NCI-H2227 (cell line): ENCODE measurements around the gene DUSP10.

Experiments
- DNase-seq: peaks from one replicate; lab custom pipeline; 2025; ENCODE audit not compliant: unreplicated experiment; lab: John Stamatoyannopoulos, UW

DUSP10 gene

GRCh38 chr1:221765527-221765926 is 23.6 kb upstream of the DUSP10 start:
- DNase-seq: no peak

GRCh38 chr1:221762121-221762520 is 20.2 kb upstream of the DUSP10 start:
- no peak for DNase-seq

- DNase-seq: no peak
Measured at GRCh38 chr1:221761354-221762002, 19.6 kb upstream of the DUSP10 start.

GRCh38 chr1:221760911-221761310 is 19.0 kb upstream of the DUSP10 start:
- no peak for DNase-seq

GRCh38 chr1:221759436-221759835 is 17.5 kb upstream of the DUSP10 start:
- no peak for DNase-seq

- no peak for DNase-seq
Measured at GRCh38 chr1:221758455-221758854, 16.6 kb upstream of the DUSP10 start.

- DNase-seq: no peak
Measured at GRCh38 chr1:221756830-221757551, 15.1 kb upstream of the DUSP10 start.

GRCh38 chr1:221753828-221754188 is 11.9 kb upstream of the DUSP10 start:
- no peak for DNase-seq

- no peak for DNase-seq
Measured at GRCh38 chr1:221751226-221751887, 9.5 kb upstream of the DUSP10 start.

GRCh38 chr1:221748981-221749380 is 7.1 kb upstream of the DUSP10 start:
- no peak for DNase-seq

- no peak for DNase-seq
Measured at GRCh38 chr1:221747839-221748238, 6.0 kb upstream of the DUSP10 start.

GRCh38 chr1:221743416-221744208 is 1.7 kb upstream of the DUSP10 start:
- DNase-seq: no peak

- peak; percentile 37 for DNase-seq
Measured at GRCh38 chr1:221742555-221743415, 896 bp upstream of the DUSP10 start.

- DNase-seq: no peak
Measured at GRCh38 chr1:221740993-221741702, 741 bp downstream of the DUSP10 start.

GRCh38 chr1:221740369-221740992 is 1.4 kb downstream of the DUSP10 start:
- DNase-seq: no peak

GRCh38 chr1:221739677-221740025 is 2.2 kb downstream of the DUSP10 start:
- DNase-seq: no peak

GRCh38 chr1:221739018-221739676 is 2.7 kb downstream of the DUSP10 start:
- no peak for DNase-seq

- DNase-seq: no peak
Measured at GRCh38 chr1:221736714-221737113, 5.2 kb downstream of the DUSP10 start.

- no peak for DNase-seq
Measured at GRCh38 chr1:221735999-221736398, 5.9 kb downstream of the DUSP10 start.
